ELF-1 (cell line): Measurements from ENCODE around the gene CTBP2.

Experiments
- DNase-seq: peaks from one replicate; pipeline ENCODE4 v3.0.0-alpha.2; 2016; ENCODE audit warnings: low read depth, low spot score

The CTBP2 gene

DNA sequence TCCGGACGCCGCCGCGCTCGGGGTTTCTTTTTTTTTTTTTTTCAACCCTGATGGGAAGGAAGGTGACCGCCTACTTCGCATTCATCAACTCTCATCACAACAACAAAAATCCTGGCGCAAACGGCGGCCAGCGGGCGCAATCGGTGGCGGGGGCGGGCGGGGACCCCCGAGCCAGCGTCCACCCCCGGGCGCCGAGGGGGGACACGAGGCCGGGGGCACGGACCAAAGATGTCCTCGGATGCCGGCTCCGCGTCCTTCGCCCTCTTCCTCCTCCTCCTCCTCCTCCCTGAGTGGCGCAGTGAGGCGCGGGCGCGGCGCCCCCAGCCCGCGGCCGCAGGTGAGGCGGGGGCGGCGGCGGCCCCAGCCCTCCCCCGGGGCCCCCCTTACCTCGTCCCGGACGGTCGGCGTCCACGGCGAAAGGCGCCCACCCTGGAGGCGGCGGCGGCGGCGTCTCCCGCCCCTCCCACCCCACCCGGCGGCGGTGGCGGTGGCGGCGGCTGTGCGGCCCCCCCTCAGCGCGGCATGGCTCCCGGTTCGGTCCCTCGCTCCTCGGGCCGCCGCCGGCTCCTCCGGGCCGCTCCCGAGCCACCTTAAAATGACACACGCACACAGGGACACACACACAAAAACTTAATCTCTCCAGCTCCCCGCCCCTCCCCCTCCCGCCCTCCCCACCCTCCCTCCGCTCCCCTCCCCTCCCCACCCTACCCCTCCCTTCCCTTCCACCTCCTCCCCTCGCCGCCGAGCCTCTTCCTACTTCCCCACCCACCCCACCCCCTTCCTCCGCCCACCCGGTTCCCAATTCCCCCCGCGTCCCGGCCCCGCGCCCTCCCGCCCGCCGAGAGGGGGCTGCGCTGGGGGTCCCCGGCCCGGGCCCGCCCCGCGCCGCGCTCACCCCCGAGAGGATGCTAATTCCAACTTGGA is at the start of gene CTBP2:
TSS of gene CTBP2 (minus strand) at position 632 of the 924 bp plus-strand sequence.
- no peak for DNase-seq

DNA sequence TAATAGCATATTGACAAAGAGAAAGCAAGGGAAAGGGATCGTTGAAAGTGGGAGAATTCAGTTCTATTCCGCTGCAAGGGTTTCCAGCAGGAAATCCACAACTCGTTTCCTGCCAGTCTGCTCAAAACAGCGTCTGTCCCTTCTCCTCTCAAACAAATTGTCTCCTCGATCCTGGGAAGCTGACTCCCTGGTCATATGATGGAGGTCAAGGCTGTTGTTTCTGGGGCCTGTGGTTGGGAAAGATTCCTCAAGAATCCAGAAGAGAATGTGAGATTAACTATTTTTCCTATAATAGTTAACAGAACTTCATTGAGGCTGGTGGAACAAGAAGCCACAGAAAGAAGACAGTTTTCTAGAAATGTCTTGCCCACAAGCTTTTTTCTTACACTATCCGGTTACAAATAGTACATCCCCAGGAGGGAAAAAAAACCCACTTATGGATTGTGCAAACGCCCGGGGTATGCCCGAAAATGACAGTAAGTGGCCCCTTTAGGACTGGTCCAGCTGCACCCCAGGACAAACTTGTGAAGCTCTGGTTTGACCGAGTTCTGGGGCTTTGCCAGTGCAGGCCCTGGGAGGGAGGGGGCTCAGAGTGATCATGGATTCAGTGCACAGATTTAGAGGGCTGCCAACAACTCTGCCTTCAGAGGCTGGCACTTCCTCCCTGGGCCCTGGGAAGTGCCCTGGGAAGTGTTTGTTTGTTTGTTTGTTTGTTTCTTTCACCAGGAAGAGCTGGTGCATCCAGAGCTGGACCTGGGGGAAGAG is 49.4 kb upstream of the CTBP2 start:
- DNase-seq = no peak

DNA sequence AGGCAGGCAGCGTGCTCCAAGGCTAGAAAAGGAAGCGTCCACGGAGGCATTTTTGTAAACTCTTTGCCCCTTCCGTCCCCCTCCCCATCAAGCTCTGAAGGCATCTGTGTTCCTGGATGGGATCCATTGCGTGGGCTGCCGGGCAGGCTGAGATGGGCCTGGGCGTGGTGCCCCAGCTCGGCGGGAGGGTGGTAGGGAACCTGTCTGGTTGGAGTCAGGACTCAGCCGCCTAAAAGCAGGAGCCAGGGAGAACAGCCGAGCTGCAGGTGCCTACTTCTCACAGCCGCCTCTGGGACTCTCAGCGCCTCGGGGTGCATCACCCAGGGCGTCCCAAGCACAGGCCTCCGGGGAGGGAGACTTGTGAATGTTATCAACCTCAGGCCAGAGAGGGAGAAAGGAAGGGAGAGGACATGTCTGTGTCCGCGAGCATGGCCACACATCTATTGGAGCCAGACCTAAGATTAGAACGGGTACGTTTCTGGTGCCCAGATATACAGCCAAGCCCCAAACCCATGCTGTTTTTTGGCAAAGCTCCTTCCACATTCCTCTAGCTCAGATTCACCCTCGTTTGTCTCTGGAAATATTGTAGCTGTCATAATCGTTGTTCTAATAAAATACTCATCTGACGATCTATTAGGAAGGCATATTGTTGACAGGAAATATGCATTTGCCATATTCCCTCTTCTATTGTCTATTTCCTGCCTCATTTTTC is 48.6 kb upstream of the CTBP2 start:
- DNase-seq = no peak

DNA sequence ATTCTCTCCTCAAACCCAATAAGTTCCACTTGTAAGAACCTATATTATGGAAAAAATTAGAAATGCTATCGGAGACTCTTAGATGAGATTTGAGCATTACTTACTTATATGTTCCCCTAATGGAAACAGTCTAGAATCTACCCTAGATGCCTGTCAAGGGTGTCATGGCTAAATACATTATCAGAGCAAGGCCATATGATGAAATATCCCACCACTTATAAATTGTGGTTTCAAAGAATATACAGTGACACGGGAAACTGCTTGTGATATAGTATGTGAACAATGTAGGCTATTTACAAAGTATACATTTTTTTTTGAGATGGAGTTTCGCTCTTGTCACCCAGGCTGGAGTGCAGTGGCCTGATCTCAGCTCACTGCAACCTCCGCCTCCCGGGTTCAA is 46.3 kb upstream of the CTBP2 start:
- DNase-seq = no peak

DNA sequence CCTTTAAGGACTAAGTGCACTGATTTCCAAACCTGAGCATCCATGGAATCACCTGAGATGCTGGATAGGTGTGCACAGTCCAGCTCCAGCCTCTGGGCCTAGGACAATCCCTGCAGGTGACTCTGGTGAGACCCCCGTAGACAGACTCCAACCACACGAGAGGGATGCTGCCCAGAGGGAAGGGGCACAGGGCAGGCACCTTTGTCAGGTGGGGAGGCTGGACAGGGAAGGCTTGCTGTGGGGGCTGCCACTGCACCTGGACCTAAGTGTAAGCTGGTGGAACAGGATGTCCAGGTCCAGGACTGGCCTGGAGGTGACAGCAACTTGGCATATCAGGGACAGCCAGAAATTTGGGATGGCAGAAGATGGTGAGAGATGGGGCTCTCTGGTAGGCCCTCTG is 45.1 kb upstream of the CTBP2 start:
- DNase-seq = no peak

DNA sequence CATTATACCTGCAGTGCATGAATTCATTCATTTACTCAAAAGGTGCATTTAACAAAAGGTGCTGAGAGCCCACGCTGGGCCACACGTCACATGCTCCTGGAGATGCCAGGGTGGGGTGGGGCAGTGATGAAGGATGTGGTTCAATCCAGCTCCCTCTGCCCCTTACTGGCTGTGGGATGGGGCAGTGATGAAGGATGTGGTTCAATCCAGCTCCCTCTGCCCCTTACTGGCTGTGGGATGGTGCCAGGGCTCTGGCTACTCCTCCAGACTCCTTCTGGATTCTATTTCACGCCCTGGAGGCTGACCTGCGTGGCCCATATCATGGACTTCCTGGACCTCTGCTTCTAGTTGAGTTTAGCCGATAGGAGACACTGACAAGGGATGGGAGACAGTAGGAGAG is 44.0 kb upstream of the CTBP2 start:
- DNase-seq = no peak

DNA sequence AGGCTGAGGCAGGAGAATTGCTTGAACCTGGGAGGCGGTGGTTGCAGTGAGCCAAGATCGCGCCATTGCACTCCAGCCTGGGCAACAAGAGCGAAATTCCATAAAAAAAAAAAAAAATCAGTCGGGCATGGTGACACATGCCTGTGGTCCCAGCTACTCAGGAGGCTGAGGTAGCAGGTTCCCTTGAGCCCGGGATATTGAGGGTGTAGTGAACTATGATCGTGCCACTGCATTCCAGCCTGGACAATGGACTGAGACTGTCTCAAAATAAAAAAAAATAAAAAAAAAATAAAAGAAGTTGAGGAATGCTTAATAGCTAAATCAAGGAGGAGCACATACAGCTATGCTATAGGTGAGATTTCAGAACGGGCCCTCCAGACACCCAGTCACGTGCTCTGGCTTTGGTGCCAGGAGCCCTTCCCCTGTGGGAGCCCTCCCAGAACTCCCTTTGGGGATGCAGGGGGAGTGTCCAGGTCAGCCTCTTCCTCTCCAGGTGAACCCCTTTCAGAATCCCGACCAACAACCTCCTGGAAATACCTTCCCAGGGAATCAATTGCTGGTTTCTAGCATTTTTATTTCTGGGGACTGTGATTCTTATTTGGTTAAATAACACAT is 42.9 kb upstream of the CTBP2 start:
- no peak for DNase-seq

DNA sequence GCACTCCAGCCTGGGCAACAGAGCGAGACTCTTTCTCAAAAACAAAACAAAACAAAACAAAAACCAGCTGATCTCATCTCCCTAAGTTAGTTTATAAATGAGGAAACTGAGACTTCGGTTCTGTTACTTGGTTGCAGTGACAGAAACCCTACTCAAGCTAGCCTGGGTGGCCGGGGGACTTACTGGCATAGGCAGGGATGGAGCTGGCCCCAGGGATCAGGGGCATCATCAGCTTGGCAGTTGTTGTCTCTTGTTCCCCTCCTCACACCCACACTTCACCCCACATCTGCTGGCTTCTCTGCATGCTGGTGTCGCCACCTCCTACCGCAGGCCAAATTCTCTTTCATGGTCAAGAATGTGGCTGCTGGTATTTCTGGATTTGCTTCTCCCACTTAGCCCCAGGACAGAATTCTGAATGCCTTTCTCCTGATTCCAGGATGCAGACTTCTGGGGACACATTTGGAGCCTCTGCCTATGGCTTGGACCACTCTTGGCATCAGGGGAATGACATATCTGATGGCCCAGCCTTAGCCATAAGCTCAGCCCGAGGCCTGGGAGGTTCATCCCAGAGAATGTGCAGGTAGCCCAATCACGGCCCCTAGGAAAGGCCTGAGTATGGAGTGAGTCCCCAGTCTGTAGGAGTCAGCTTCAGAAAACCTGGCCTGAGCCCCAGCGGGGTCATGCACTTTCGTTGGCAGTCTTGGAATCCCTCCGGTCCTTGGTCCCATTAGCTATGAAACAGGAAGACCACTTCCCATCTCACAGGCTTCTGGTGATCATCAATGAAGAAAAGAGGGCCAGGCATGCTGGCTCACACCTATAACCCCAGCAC is 41.6 kb upstream of the CTBP2 start:
- peak; percentile 64 for DNase-seq

DNA sequence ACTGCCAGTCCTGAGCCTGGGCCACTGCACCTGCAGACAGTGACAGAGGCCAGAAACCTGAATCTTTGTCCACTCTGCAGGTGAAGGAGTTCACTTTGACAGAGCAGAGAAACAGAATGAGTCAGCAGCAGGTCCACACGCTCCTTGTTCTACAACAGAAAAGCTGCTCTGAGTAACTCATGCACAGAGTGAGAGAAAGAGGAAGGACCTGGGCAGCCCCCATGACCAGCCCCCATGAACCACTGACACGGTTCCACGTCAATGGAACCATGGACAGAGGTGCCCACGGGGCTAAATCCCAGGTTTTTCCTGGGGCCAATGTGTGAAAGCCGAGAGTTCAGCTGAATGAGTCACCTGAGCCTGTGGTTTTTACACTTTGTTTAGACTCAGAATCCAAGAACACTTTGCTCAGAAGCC is 40.8 kb upstream of the CTBP2 start:
- peak; percentile 63 for DNase-seq

DNA sequence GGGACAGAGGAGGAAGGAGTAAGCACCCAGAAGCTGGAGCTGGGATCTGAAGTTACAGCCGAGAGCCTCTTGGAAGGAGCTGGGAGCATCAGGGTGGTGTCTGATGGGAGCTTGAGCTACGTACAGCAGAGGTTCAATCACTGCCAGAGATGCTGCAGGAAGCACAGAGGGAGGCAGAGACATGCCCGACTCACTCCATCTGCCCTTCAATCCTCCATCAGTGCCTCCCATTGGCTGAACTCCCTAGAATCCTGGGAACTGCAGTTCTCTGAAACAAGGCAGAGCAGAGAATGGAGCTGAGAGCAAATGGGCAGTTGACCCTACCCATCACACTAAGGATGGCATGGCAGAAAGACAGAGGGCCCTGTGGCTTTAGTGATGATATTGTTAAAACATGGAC is 40.0 kb upstream of the CTBP2 start:
- no peak for DNase-seq

DNA sequence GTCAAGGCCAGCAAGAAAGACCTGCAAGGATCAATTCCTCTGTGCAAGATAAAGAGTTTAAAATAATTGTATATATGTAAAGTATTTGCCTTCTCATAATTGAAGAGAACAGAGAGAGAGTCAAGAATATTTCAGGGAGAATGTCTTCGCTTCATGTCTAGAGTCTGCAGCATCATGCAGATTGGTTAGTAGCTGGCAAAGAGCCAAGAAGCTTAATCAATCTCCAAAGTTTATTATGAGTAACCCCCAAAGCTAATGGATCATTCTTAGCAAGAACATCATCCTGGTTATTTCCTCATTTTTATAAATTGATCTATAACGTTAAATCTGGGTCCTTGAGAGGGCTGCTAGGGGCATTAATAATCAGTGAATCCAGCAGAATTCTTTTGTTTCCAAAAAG is 38.9 kb upstream of the CTBP2 start:
- no peak for DNase-seq

DNA sequence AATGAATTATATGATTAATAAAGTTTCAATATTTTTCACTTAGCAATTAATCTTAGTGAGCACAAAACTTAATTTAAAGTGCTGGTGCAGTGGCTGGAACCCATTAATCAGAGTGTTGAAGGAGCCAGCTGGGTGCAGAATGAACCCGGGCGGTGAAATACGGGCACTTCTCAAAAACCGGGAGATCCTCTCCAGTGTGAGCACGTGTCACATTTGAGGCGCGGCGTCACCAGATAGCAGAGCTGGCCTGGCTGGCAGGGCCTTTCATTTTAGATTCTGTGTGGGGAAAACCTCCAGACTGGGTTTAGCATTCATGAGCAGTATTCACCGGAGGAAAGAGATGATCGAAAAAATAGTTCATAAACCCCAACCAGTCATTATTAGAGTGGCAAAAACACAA is 34.5 kb upstream of the CTBP2 start:
- DNase-seq = no peak

DNA sequence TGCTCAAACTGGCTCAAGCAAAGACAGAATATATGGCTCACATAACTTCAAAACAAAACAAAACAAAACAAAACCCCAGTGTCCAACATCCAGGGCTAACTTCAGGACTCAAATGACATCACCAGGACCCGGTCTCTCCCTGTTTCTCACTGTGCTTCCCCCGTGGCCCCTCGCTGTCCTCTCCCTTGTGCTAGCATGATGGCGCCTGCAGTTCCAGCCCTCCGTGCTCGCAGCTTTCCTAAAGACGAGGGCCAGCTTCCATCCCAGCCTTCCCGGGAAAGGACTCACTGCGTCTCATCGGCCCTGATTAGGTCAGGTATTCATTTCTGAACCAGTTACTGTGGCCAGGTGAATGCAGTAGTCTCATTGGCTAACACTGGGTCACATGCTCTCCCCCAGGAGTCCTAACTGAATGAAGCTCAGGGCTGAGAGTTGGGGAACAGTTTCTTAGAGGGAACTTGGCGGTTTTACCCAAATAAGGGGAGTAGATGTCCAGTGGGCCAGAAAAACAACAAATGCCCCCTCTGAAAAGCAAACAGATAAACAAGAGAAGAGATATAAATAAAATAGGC is 33.0 kb upstream of the CTBP2 start:
- DNase-seq = no peak

DNA sequence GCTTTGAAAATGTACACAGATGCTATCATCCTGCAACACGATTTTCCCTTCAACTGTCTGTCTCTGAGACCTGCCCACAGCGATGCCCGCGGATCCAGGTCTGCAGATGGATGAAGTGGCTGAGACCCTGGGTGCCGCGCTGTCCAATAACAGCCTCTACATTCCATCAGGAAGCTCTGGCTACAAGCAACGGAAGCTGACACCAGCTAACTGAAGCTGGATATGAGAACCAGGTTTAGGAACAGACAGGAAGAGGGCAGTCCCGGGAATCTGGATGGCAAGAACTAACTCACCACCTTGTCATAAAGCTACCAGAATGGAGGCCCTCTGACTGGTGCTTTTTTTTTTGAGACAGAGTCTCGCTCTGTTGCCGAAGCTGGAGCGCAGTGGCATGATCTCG is 32.3 kb upstream of the CTBP2 start:
- DNase-seq = no peak

DNA sequence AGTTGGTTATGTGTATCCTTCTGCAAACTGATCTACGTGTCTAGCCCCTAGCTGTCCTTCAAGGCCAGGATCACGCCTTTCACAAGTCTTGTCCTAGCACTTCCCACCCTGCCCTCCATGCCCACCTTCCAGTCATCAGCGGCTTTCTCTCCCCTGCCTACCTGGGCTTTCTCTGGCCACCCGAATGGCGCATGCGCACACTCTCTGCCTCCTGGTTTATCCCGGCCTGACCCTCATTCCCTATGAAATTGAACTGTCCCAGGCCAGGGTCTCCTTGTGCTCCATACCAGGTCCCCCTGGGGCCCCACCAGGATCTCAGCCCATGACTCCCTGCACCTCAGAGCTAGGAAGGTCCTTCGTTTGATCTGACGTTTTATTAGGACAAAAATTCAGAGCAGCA is 31.6 kb upstream of the CTBP2 start:
- no peak for DNase-seq

DNA sequence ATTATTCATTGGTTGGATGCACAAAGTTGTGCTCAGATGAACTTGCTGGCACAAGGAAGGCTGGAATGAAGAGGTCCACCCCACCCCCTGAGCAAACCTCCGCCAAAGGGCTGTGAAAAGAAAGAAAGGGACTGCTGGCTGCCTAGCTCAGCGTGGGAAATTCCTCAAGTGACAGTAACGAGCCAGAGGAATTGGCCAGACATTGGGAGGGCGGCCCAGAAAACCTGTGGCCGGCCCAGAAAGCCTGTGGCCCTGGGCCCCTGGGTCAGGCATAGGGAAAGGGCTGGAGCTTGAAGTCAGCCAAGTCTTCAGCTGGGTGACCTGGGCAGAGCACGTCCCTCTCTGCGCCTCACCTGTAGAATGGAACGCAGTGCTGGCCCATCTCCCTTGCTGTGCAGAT is 30.6 kb upstream of the CTBP2 start:
- peak; percentile 26 for DNase-seq

DNA sequence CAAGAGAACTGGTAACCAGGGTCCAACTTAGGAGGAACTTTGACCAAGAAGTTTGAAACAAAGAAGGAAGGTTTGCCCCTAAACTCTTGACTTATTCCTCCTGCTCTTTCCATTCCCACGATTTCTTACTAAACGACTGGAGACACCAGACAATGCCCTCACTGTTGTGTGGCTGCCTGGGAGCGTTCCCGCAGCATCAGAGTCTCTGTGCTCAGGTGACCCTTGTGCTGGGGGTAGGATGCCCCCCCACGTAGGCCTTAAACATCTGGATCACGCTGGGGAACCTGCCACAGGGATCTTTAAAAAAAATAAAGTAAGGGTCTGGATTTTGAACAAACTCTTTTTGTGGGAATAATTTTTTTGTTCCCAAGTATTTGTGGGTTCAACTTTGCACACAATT is 30.1 kb upstream of the CTBP2 start:
- DNase-seq = no peak

DNA sequence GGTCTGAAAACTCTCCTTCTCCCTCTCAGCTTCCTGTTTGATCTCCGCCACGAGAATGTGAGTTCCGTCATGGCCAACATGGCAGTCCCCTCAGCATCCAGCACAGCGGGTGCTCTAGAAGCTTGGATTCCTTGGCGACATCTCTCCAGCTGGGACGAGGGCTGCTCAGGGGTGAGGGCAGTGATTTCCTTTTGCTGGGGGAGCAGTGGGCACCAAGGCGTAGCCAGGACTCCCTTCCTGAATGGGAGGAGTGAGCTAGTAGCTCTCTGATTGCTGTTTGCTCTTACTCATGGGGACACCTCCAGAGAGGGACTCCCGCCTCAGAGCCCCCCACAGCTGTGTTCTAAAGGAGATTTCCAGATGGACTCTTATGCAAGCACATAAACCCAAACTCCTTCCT is 28.8 kb upstream of the CTBP2 start:
- DNase-seq = no peak

DNA sequence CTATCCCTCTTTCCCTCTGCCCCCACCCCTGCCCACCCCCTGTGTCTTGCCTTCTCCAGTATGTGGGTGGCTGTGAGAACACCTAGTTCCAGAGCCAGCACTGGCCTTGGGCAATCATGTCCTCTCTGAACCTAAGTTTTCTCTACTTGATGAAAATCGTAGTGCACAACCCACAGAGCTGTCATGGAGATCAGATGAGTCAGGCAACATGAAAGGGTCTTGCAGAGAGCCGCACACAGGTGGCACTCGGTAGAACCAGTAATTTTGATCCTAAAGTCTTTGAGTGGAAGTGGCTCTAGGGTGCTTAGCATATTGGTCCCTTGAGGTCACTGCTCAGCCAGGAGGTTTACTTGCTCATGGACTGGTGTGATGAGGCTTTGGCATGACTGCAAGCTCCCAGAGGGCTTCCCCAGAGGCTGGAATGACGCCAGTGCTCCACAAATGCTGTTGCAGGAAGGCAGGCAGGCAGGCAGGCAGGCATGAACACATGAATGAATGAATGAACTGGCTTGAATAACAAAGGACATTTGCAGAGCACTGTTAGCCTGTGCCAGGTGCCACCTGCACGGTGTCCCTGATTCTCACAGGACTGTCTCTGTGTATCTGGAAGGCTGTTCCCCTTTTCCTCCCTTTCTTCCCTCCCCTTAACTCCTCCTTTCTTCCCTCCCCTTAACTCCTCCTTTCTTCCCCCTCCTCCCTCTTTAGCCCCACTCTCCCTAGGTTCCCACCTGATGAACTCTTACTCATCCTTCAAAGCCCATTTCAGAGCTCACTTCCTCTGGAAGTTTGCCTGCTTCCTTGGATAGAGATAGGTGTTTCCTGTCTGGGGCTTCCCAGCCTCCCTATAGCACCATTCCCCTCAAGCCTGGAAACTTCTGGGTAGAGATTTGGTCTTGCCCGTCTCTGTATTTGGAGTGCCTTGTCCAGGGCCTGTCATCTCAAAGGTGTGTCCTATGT is 27.2 kb upstream of the CTBP2 start:
- DNase-seq = no peak
